Muscle layer of colon (tissue), 2 donors: ENCODE data around the gene INS.

Experiments
- H3K27ac ChIP-seq: one replicate; pipeline ENCODE4 v1.7.0; 2013; ENCODE audit warnings: low read depth, mild to moderate bottlenecking, low read length, moderate library complexity
- H3K27me3 ChIP-seq, 2 donors: one replicate each; pipeline ENCODE4 v1.7.0; 2013; ENCODE audit warnings: low read length in 2 of 2, mild to moderate bottlenecking in 2 of 2; ENCODE audit not compliant: insufficient read depth in 2 of 2, control insufficient read depth in 1 of 2
- H3K36me3 ChIP-seq: one replicate; pipeline ENCODE4 v1.7.0; 2013; ENCODE audit warnings: mild to moderate bottlenecking, low read length; ENCODE audit not compliant: insufficient read depth
- H3K4me1 ChIP-seq: one replicate; pipeline ENCODE4 v1.7.0; 2013; ENCODE audit warnings: mild to moderate bottlenecking, low read length; ENCODE audit not compliant: insufficient read depth
- H3K4me3 ChIP-seq, 2 donors: one replicate each; pipeline ENCODE4 v1.7.0; 2013; ENCODE audit warnings: low read length in 2 of 2, low read depth in 1 of 2, mild to moderate bottlenecking in 1 of 2, moderate library complexity in 1 of 2
- H3K9ac ChIP-seq: one replicate; pipeline ENCODE4 v1.7.0; 2013; ENCODE audit warnings: low read length
- H3K9me3 ChIP-seq: one replicate; pipeline ENCODE4 v1.7.0; 2013; ENCODE audit warnings: mild to moderate bottlenecking, low read length
- donor health status: abdominal sarcoma.
- donor health status: Adenocarcinoma of cecum.

Gene INS

DNA sequence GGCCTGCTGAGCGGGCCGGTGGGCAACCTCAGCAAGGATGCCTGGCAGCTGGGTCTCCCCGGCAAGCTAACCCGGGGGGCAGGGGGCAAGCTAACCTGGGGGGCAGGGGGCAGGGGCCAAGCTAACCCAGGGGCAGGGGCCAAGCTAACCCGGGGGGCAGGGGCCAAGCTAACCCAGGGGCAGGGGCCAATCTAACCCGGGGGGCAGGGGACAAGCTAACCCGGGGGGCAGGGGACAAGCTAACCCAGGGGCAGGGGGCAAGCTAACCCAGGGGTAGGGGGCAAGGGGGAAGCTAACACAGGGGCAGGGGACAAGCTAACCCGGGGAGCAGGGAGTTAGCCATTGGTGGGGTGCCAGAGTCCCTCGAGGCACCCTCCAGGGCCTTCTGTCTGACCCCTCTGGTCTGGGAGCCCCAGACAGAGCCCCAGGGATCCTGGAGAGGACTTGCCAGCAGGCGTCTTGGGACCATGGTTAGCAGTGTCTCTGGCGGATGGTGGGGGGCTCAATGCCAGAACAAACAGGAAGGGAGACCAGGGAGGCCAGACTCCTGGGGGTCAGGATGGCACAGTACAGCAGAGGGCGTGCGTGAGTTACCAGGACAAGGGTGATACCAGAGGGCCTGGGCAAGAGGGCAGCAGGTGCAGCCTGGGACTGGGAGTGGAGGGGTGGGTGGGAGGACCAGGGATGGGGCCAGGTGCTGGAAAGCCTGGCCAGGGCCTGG is 37.9 kb downstream of the INS start:
- Histone ChIP-seq H3K9me3 (no peaks in the 10 kb centered on the region), H3K9ac (no peak overlapping the region), H3K4me3 (no peak overlapping the region), H3K27ac (no peak overlapping the region), H3K36me3 (no peaks in the 10 kb centered on the region), H3K4me1 (no peaks in the 10 kb centered on the region), H3K27me3 (peaks cover 0 to 18% of the 10 kb centered on the region in 2 donors)

DNA sequence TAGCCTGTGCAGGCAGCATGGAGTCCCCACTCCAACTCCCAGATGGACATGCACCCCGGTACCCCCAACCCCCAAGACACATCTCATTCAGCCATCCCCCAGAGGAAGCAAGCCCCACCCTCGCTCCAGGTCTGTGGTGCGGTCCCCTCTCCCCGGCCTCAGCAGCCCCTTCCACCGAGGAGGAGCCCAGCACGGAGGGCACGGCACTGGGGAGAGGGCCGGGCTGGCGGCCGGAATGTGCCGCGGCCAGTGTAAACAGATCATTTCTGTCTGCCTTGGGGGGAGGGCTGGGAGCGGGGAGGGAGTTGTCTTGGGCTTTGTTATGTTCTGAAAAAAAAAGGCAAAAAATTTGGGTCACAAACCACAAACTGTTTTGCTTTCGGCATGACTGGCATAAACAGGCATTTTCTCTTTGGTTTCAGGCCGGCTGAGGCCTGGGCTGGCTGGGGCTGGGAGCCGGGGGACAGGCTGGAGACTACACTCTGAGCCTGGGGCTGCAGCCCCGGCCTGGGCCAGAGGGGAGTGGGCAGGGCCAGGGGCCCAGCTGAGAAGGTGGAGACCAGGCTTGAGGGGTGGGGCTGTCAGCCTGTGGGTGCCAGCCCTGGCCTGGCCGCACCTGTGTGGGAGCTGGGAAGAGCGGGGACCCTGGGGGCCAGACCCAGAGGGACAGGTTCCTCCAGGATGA is 38.6 kb downstream of the INS start:
- Histone ChIP-seq H3K27ac (no peak overlapping the region), H3K27me3 (peaks cover 0 to 18% of the 10 kb centered on the region in 2 donors), H3K9me3 (no peaks in the 10 kb centered on the region), H3K36me3 (no peaks in the 10 kb centered on the region), H3K9ac (no peak overlapping the region), H3K4me3 (no peak overlapping the region), H3K4me1 (no peaks in the 10 kb centered on the region)

DNA sequence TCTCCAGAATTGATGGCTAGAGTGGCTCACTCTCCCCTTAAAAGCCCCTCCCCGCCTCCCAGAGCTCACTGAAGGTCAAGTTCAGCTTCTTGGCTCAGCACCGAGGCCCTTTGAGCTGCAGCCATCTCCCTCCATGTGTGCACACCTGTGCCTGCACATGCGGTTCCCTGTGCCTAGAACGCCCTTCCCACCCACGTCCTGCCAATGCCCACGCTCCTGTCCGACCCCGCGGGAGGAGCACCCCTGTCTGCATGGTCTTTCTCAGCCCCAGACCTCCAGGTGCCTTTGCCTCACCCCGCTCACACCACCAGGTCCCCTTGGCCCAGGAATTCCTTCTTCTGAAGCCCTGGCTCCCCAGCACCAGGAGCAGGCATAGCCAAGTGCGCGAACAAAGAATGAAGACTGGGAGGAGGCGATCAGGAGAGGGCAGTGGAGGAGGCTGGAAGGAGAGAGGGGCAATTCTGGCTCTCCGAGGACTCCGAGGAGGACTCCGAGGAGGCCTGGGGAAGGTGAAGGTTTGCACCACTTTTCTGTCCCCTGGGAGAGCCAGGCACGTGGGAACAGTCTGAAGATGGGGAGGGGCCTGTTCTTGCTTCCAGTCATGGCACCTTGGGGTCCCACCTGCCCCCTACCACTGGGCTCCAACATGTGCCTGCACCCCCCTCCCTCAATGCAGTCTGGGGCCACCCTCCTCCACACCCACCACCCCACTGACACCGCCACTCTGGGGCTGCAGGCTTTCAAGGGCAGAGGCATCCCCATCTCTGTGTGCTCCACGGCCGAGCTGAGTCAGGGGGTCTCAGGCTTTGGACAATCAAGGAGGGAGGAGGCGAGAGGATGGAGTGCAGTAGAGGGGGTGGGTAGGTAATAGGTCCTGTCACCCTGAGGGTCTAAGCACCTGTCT is 39.5 kb downstream of the INS start:
- Histone ChIP-seq H3K9me3 (peaks cover 3% of the 10 kb centered on the region), H3K4me3 (no peak overlapping the region), H3K27me3 (peaks cover 0 to 18% of the 10 kb centered on the region in 2 donors), H3K4me1 (no peaks in the 10 kb centered on the region), H3K9ac (no peak overlapping the region), H3K36me3 (no peaks in the 10 kb centered on the region), H3K27ac (no peak overlapping the region)

DNA sequence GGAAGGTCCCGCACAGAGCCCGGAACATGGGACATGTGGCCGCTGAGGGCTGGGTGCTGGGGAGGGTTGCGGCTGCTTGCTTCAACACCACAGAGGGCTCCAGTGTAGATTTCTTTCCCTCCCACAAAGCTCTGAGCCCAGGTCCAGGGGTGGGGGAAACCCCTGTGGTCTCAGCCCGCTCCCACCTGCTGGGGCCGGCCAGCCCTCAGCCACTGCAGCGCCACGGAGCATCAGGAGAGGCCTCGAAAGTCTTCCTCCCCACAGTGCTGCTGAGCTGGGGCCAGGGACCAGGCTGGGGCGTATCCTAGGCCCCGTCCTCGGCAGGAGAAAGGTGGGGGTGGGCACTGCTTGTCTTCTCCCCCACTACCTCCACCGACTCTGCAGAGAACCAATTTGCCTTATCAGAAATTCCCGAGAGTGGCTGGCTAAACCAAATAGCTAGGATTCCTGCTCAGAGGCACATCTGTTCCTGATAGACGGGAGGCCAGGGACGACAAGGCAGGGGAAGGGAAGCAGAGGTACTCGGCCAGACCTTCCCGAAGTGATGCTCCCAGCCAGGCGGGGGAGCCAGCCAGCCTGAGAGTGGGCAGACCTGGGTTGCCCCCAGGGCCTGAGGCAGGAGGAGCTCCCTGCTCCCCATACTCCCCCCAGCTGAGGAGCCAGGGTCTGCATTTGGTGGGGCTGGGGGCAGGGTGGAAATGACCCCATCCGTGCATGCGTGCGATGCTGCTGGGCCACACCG is 40.5 kb downstream of the INS start:
- H3K27ac ChIP-seq = no peak overlapping the region
- H3K27me3 ChIP-seq = peaks cover 0 to 18% of the 10 kb centered on the region in 2 donors
- H3K4me1 ChIP-seq = no peaks in the 10 kb centered on the region
- H3K9ac ChIP-seq = no peak overlapping the region
- H3K4me3 ChIP-seq = no peak overlapping the region
- H3K36me3 ChIP-seq = no peaks in the 10 kb centered on the region
- peaks cover 6% of the 10 kb centered on the region for H3K9me3 ChIP-seq

DNA sequence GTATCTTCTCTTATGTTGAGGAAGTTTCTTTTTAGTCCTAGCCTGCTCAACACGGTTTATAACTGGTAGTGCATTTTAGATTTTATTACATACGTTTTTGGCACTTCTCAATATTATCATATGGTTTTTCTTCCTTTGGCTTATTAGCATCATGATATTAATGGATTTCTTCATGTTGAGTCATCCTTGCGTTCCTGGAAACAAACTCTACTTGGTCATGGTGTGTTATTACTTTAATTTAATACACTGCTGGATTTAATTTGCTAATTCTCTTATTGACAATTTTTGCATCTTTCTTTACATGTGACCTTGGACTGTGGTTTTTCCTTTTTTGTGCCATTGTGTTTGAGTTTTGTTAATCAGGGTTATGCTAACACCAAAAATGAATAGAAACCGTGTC is 42.3 kb downstream of the INS start:
- H3K27ac ChIP-seq = no peak overlapping the region
- H3K9ac ChIP-seq = no peak overlapping the region
- no peak overlapping the region for H3K4me3 ChIP-seq
- no peaks in the 10 kb centered on the region for H3K36me3 ChIP-seq
- no peaks in the 10 kb centered on the region for H3K4me1 ChIP-seq
- peaks cover 6% of the 10 kb centered on the region for H3K9me3 ChIP-seq
- H3K27me3 ChIP-seq = peaks cover 0 to 18% of the 10 kb centered on the region in 2 donors

DNA sequence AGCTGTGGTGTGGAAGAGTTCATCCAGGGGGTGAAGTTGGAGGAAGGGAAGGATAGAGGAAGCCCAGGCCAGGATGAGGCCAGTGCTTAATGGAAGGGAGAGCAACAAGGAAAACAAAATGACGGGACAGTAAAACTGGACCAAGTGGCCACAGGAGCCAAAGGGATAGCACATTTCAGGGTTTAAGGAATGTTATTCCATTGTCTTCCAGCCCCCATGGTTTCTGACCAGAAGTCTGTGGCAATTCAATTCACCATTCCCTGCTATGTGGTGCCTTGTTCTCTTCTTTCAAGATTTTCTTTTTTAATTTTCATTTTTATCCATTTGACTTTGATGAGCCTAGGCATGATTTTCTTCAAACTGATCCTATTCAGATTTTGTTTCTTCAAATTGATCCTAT is 44.3 kb downstream of the INS start:
- H3K36me3 ChIP-seq = no peaks in the 10 kb centered on the region
- peaks cover 6% of the 10 kb centered on the region for H3K9me3 ChIP-seq
- peaks cover 0 to 7% of the 10 kb centered on the region in 2 donors for H3K27me3 ChIP-seq
- no peak overlapping the region for H3K27ac ChIP-seq
- H3K4me1 ChIP-seq = no peaks in the 10 kb centered on the region
- H3K4me3 ChIP-seq = no peak overlapping the region
- H3K9ac ChIP-seq = no peak overlapping the region

DNA sequence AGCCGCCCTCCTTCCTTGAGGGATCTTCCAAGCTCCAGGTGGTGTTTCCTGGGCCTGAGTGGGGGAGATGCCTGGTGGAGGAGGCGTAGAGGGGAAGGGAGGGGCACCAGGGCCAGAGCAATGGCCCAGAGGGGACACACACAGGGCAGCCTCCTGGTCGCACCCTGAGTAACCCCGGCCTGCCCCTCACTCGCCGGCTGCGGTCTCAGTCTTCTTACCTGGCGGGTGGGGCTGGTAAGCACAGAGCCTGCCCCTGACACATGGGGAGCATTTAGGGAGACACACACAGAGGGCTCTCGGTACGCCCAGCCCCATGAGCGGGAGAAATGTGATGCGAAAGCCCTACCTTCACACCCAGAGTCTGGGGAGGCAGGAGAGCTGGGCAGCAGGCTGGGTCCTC is 45.7 kb downstream of the INS start:
- Histone ChIP-seq H3K9me3 (peaks cover 6% of the 10 kb centered on the region), H3K4me3 (no peak overlapping the region), H3K36me3 (no peaks in the 10 kb centered on the region), H3K27me3 (peaks cover 0 to under 1% of the 10 kb centered on the region in 2 donors), H3K27ac (no peak overlapping the region), H3K4me1 (no peaks in the 10 kb centered on the region), H3K9ac (no peak overlapping the region)

DNA sequence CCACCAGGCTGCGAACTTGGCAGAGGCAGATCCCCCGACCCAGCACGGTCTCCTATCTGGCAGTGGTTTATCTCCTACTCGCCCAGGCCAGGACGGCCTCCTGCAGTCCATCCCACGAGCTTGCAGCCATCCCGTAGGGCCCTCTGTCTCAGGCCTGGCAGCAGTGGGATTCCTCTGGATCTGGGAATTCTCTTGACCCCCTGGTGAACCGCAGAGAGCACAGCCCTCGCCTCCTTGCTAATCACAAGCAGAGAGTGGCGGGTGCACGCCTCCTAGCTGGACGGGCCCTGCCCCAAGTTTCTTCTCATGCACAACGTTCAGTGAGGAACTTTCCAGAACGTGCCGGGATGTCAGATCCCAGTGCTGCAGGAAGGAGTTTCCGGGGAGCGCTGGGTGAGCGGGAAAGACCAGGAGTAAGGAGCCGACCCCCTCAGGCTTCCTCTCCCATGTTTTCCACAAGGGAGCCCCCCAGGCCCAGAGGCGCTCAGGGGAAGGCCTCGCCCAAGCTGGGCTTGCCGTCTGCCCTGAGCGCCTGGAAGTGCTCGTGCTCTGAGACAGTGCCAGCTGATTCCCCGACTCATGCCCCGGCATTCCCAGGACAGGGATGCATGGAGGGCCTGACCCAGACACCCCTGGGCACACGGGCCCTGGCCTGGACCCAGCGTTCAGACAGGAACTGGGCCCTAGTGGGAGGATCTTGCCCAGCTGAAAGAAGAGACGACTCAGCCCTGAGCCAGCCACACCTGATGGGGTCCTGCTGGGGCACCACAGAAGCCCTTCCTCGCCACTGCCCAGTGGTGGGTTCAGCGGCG is 46.4 kb downstream of the INS start:
- Histone ChIP-seq H3K27me3 (no peaks in the 10 kb centered on the region), H3K9me3 (peaks cover 6% of the 10 kb centered on the region), H3K4me3 (no peak overlapping the region), H3K4me1 (no peaks in the 10 kb centered on the region), H3K27ac (no peak overlapping the region), H3K9ac (no peak overlapping the region), H3K36me3 (no peaks in the 10 kb centered on the region)

DNA sequence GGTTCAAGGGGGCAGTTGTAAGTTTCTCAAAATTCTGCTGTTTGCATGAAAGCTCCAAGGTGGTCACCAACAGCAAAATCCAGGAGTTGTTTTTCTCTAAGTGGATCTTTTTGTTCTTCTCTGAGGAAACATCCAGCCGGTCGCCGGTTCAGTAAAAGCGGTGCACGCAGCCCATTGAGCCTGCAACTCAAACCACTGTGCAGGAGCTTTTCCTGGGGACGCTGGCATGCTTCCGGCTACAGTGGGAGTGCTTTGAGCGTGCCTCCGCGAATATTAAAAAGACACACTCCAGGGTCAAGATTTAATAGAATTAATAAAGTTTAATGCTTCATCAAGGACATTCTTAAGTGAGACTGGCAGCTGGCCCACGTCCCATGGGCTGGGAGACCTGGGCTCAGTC is 47.2 kb downstream of the INS start:
- no peaks in the 10 kb centered on the region for H3K27me3 ChIP-seq
- H3K4me3 ChIP-seq = no peak overlapping the region
- no peak overlapping the region for H3K27ac ChIP-seq
- peaks cover 6% of the 10 kb centered on the region for H3K9me3 ChIP-seq
- no peaks in the 10 kb centered on the region for H3K36me3 ChIP-seq
- no peaks in the 10 kb centered on the region for H3K4me1 ChIP-seq
- H3K9ac ChIP-seq = no peak overlapping the region

DNA sequence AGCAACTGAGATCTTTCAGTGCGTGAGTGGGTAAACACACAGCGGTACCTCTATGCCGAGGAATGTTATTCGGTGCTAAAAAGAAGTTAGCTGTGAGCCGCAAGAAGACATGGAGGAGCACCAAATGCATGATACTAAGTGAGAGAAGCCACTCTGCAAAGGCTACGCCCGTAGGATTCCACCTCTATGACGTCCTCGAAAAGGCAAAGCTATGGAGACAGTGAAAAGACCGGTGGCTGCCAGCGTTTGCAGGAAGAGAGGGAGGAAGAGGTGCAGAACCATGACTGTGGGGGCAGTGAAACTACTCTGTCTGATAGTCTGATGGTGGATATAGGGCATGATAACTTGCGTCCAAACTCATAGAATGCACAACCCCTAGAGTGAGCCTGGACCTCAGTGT is 50.5 kb downstream of the INS start:
- no peaks in the 10 kb centered on the region for H3K9me3 ChIP-seq
- no peaks in the 10 kb centered on the region for H3K36me3 ChIP-seq
- H3K4me3 ChIP-seq = no peak overlapping the region
- no peak overlapping the region for H3K9ac ChIP-seq
- no peaks in the 10 kb centered on the region for H3K27me3 ChIP-seq
- H3K27ac ChIP-seq = no peak overlapping the region
- H3K4me1 ChIP-seq = no peaks in the 10 kb centered on the region
